ENCODE data around the gene GPRIN3.

The GPRIN3 gene

DNA sequence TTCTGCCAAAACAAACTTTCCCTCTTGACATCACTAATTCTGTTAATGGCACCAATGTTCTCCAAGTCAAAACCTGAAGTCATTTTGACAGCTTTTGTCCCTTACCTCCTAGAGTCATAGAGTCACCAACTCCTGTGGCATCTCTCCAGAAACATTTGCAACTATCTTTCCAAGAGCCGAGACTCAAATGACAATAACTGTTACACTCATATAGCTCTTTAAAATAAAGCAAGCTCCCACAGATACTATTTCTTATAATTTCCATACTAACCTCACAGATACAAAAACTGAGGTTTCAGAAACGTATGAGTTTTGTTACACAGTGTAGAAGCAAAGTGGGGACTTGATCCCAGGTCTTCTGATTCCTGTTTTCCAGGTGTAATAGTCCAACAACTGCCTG is 18.3 kb downstream of the GPRIN3 start:
- DNase-seq (ENCODE audit: low spot score), result no peak

DNA sequence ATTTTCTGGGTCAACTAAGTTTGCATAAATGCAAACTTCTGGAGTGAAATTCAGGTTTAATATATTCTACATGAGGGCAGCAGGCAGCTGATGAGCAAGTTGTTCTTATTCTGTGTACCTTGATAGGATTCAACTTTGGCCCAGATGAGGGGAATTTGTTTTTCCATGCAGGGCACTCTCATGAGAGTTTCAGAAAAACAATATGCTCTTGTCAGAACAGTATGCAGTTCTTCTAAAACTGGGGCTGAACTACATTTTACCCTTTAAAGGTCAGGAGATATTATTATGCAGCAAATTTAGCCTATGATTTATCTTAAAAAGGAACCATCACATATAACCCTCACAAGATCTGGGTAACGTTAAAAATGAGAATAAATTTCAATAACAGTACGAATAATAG is 19.2 kb downstream of the GPRIN3 start:
- no peak for DNase-seq (ENCODE audit: low spot score)

DNA sequence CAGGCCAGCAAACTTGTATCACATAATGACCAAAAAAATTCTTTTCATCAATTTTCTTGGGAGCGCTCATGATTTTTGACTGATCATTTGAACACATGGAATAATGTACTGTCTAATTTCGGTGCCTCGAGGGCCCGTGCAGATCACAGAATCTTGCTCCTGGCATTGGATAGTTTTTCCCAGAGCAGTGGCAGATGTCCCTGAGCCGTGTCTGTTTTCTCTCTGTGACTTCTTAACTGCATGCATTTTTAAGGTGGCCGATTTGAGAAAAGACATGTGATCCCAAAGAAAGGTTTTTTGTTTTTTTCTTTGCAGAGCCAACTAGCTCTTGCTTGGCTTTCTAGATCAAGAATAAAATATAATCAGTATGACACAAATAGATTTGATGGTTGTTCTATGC is 19.7 kb downstream of the GPRIN3 start:
- no peak for DNase-seq (ENCODE audit: low spot score)

DNA sequence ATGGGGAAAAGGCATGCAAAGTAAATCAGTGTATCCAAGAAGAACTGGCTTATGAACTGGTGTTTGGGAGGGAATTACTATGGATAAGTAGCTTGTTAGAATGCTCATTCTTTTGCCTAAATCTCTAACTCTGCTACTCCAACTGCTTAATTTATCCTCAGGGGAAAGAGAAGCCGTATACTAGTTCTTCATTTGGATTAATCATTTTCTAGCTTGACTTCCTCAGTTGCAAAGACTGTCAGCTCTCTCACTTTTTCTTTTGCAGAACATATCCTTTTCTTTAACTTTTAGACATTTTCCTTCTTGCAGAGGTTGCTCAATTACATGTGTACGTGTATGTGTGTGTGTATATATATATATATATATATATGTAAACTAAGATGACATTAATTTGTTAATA is 21.9 kb downstream of the GPRIN3 start:
- no peak for DNase-seq (ENCODE audit: low spot score)

DNA sequence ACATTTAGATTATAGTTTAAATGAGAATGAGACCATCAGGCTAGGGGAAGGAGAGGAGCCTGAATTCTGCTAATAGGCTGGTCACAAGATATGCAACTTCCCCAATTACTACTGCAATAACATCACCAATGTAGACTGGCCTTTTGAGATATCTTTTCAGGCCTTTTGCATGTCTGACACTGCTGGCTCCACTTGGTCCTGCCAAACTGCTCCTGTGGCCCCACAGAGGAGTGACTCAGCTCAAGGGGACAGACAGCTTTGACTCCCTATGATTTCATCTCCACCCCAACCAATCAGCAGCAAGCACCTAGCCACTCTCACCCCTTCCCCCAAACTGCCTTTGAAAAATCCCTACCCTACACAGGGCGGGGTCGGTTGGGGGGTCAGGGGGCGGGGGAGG is 22.8 kb downstream of the GPRIN3 start:
- peak; percentile 59 for DNase-seq (ENCODE audit: low spot score)

DNA sequence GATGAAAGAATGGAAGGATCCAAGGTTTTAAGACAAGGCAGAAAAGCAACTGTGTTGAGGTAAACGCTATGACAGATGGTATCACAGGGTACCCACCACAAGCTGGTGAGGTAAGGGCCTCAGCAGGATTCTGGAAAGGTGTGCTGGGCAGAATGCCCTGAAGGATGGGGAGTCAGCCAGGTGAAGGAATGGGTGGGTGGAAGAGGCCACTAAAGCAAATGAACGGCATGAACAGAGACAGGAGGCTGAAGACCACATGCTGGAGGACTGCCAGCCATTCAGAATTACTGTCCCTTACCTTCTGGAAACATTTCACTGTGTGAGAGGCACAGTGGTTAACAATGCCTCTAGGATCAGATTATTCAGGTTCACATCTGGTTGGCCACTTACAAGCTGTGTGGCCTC is 23.6 kb downstream of the GPRIN3 start:
- DNase-seq (ENCODE audit: low spot score), result no peak

DNA sequence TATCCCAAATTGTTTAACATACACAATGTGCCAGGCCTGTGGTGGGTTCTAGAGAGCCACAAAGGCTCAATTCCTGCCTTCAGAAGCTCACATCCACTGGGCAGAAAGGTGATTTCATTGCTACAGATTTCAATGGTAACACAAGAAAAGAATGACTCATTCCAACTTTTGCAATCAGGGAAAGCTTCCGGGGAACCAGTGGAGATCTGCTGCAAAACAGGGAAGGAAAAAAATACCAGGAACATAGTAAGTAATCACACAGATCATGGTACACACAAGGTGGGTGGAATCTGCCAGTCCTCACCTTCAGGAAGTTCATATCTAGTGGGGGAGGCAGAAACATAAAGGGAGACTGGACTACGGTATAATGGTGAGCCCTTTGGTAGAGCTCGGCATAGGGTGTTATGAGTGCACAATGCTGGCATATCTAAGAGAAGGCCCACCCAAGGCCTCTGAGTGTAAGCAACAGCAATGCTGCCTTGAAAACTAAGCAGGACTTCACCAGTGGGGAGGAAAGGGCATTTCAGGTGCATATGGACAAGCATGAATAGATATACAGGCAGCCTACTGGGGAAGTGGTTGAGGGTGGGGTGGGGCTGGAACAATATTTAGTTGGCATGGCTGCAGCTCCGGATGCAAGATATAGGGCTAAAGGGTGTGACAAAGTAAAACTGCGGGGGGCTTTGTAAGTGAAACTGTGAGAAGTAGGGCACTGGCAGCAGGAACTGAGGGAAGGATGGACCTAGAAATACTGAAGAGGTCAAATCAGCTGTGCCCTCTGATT is 24.2 kb downstream of the GPRIN3 start:
- peak; percentile 77 for DNase-seq (ENCODE audit: low spot score)

DNA sequence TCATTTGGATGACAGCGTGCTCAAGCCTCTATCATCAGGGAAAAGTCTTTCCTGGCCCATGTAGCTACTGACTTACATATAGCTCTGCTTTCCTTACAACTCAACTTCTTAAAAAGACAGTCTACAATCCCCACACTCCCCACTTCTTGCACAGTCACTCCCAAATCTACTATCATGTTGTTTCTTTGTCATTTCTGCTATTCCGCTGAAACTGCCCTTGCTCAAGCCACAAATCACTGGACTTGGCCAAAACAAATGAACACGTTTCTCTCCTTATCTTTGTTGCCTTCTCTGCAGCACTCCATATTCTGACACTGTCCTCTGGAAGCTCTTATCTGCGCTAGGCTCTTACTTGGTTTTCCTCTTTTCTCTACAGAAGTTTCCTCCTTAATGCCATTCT is 28.2 kb downstream of the GPRIN3 start:
- DNase-seq (ENCODE audit: low spot score), result no peak

DNA sequence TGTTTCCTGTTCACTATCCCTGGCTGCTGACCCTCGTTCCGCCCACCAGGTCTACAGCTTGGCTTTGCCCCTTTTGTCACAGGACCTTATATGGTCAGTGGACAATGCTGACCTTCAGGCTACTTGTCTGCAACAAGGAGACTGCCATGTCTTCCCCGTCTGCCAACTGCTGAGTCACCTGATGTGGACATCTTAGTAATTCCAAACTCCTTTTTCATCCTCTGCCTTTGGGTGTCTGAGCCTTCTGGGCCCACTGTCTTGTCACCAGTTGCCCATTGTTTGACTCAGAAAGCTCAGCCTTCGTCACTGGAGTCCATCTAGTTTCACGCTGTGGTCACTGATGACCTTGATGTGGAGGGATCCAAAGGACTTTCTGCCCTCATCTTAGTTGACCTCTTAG is 30.2 kb downstream of the GPRIN3 start:
- DNase-seq (ENCODE audit: low spot score), result peak; percentile 52

DNA sequence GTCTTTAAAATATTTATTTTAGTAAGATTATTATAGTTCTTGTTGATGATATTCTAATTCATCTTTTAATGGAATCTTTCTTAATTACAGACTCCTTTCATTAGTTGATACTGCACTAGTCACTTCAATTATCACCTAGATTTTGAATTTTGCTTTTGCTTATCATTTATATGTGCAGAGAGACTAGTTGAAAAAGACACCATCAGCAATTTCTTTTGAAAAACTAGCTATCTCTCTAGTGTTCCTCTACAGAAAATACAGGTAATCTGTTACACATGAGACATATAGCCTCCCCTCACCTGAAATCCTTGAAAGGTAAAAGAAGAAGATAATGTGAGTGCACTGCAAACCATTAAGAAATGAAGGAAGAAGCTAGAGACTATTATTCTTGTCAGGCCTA is 31.3 kb downstream of the GPRIN3 start:
- DNase-seq (ENCODE audit: low spot score), result no peak

DNA sequence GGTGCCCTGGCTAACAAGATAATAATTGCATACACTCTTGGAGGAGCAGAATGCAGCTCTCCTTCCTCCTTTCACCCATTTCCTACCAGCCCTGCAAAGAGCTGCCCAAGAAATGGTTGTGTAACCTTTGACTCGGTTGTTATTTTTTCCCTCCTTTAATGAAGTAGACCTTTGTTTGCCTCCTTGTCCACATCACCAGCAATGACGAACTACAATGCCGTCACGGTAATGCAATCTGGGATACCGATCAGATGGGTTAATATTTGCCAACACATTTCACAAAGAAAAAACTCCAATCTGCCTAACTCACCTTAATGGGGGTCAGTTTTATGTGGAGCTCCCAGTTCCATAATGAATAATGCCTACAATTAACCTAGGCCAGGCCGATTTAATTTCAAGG is 32.0 kb downstream of the GPRIN3 start:
- peak; percentile 86 for DNase-seq (ENCODE audit: low spot score)

DNA sequence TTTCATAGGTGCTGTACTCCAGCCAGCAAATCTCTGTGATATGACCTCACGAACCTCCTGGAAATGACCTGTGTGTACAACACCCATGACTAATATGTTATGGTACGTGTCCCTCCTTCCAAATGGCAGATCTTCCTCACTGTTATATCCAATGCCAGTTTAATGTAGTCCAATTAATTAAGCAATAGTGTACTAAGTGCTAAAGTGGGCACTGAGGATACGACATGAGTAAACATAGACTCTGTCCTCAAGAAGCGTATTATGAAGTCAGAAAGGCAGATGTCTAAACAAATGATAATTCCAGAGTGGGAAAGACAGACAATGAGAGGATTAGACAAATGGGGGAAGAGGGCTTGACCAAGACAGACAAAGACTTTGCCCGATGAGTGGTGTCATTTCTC is 33.9 kb downstream of the GPRIN3 start:
- no peak for DNase-seq (ENCODE audit: low spot score)

DNA sequence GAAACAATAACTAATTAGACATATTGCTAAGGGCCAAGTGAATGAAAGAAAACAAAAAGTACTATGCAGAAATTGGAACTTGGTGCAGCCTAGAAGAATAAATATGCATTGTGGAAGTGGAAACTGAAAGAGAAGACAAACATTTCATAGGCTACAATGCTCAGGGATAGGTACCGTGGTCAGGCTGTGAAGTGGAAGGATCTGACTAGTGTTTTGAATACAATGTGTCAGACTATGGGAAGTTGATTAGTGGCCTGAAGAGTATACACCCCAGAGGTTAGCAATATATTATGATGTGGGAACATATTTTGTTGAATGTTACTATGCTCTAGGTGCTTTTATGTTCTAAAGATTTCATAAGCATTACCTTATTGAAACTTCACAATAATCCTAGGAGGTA is 36.8 kb downstream of the GPRIN3 start:
- no peak for DNase-seq (ENCODE audit: low spot score)

DNA sequence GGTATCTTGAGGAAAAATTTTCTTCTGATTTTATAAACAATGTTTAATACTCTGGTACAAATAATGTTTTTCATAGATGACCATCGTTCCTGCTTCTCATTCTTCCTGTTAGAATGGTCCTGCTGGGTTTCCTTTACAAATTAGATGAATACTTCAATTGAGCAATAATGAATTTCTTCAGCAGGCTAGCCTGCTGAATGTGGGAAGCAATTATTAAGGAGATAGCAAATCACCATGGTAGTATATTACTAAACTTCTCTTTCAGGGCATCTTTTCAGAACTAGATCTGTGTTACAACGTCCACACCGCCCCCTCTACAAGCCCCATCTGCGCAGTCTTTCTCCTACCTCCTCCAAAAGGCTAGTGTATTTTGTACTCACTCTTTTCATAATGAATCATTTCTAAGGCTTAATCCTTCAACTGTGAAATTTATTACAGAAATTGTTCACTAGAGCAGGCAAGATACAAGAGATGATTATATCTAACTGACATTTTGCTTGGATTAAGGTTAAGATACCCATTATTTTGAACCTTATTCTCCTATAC is 38.4 kb downstream of the GPRIN3 start:
- DNase-seq (ENCODE audit: low spot score), result no peak

DNA sequence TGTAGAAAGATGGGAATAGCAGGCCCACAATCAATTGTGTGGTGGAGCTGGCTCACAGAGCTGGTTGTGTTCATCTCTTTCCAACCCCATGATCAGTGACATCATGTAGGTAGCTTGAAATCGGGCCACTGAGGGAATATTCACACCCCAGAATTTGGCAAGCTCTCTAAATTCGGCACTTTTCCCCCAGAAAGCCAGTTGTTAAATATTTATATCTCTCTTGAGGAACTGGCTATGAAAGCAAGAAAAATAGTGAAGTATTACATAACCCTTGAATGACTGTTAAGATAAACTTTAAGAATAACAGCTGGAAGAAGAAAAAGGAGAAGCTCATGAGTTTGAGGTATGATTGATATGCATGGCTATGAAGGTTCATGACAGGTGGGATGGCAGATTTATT is 38.9 kb downstream of the GPRIN3 start:
- no peak for DNase-seq (ENCODE audit: low spot score)

DNA sequence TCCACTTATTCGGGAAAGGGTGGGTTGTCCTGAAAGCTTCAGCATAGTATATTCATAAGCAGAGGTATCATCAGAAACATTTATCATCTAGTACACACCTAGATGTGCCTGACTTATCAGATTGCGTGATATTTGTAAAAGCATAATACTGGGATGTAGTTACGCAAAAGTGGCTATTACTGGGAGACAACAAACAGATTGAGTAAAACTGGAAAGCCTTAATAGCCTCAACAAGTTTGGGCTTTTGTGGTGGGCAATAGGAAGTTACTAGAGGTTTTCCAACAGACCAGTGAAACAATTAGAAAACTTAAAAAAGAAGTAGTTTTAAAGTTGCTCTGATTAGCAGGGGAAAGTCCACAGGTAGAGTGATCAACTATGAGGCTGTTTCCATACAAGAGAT is 39.8 kb downstream of the GPRIN3 start:
- DNase-seq (ENCODE audit: low spot score), result no peak

DNA sequence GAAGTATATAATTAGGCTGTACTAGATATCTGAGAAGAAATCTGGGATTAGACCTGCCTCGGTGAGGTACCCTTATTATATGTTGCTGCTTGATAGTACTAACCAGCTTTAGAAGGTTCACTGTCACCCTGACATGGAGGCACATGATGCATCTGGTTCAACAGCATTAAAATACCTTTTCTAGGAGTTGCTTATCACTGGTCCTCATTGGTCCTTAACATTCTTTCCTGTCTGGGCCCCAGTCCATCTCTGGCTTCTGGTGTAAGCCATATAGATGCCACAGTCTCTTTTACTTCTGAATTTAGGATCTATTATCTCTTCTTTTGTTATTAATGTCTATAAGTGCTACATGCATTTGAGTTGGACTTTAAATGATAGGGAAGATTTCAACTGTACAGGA is 40.2 kb downstream of the GPRIN3 start:
- no peak for DNase-seq (ENCODE audit: low spot score)

DNA sequence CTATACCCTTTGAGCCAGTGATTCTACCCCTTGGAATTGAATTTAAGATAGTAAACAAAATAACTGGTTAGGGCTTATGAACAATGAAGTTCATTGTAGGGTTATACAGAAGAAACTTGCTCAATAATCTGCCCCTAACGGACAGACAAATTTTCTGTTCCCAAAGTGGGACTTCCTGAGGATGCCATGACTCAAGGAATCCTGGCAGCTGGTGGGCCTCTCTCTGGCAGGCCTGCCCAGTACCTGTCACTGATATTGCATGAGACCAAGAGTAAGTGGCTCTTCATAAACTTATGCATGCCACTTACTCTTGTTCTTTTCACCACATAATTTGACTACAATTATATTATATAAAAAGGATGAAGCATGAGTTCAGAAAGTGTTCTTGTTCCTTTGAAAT is 41.5 kb downstream of the GPRIN3 start:
- no peak for DNase-seq (ENCODE audit: low spot score)

DNA sequence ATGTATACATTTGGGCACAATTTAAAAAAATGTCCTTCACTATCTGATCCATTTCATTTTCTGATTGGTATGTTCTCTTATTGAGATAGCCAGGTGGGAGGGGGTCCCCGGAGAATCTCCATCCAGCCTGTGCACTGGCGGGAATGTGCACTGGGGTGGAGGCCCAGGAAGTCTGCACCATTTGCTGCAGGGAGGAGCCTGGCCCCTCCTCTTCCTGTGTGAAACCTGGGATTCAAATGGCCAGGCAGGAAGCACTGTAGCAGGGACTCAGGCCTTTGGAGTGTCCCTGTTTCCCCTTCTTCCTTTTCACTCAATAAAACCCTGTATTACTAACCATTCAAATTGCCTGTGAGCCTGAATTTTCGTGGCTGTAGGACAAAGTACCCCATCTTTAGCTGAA is 44.3 kb downstream of the GPRIN3 start:
- no peak for DNase-seq (ENCODE audit: low spot score)

DNA sequence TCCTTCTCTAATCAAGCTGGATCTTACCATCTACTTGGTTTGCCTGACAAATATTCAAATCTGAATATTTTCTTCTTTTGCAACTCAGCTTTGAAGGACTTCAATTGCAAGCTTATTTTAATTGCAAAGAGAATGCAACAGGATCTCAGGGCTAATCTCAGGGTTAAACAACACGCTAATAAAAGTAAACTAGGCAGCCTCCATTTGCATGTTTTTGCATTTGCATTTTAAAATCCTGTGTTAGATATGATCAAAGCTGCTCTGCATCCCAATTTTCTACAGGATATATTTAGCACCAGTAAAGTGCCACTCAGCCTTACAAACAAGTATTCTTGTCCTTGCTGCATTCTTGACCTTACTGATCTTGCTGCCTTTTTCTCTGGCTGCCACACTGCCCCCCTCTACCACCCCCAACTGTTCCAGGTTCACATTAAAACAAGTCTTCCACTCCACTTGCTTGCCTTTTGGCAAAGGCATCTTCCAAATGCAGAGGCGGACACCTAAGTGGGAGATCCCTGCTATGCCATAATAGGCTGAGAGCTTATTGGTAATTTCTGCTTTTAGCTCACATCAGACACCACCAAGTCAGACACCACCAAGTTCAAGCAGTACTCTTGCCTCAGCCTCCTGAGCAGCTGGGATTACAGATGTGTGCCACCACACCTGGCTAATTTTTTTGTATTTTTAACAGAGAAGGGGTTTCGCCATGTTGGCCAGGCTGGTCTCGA is 48.1 kb downstream of the GPRIN3 start:
- DNase-seq (ENCODE audit: low spot score), result no peak

DNA sequence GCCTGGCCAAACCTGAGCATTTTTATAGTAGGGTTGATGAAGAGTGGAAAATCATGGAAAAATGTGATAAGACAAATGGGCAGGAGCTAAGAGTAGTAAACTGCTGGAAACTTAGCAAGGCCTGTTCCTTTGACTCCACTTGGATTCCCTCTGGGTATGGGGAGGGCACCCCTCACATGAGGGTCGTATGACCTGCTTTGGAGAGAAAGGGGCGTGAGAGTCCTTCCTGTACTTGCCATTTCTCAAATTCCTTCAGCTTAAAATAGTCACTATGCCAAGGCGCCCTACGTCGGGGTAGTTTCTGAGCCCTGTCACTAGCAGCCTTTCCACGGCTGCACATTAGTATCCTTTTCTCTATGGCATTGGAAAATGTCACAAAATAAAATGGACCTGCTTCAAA is 49.1 kb downstream of the GPRIN3 start:
- DNase-seq (ENCODE audit: low spot score), result no peak

DNA sequence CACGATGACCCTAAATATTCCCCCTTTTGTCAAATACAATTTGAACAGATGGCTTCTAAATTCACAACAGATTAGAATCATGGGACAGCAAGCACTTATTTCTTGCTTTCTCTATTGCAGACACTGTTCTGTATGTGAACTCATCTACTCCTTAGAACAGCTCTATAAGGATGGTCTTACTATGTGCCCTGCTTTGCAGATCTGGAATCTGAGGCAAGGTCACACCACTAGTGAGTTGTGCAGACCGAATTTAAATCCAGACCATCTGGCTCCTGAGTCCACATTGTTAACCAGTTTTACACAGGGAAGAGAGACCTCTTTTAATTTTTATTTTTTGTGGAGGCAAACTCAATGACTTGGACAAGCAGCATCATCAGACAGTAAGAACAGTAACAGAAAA is 50.2 kb downstream of the GPRIN3 start:
- no peak for DNase-seq (ENCODE audit: low spot score)

DNA sequence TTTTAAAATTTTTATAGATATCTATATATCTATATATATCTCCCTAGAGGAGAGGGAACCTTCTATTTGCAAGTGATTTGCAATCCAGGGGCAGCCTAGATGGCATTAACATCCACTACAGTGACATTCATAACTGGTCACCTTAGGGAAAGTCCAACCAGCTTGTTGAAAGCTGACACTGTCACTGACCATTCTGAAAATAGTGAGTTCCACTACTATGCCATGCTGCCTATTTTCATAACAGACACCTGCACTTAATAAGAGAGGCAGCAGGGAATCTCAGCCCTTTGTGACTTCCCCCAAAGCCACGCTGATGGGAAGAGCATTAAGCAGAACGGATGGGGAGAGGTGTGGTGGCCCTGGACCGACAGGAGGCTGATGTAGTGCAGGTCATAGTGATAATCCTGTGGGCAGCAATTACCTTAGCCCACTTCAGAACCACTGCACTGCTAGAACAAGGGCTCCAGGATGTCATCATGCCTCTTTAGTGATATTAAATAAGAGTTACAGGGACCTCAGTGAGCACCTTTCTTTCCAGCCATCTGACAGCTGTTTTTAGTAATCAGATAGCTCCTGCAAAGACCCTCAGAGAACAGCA is 51.3 kb downstream of the GPRIN3 start:
- no peak for DNase-seq (ENCODE audit: low spot score)
